HepG2 (cell line): Measurements from ENCODE around the gene OR6S1. TPM values are rescaled to one million over a fixed set of nuclear protein-coding genes. Genes with fewer than 3 reads are reported as not detected.

ENCODE experiments used
- CREM ChIP-seq, 2 experiments: sonication (generic) in 1 of 2; formaldehyde crosslinking in 1 of 2; IDR thresholded peaks; 2 replicates each; pipeline versions ENCODE4 v1.4.0 to v1.6.1; 2016 to 2020; ENCODE audit warnings: antibody characterized with exemption in 1 of 2, mild to moderate bottlenecking in 1 of 2, missing genetic modification reagents in 1 of 2
- CSRNP2 ChIP-seq: sonication (generic); formaldehyde crosslinking; conservative IDR thresholded peaks from 2 replicates; pipeline ENCODE4 v1.8.0; 2022; ENCODE audit warnings: low read depth, missing genetic modification reagents
- ELF4 ChIP-seq: sonication (generic); formaldehyde crosslinking; IDR thresholded peaks from 2 replicates; pipeline ENCODE4 v1.5.0; 2020; ENCODE audit warnings: missing genetic modification reagents, mild to moderate bottlenecking, moderate library complexity, borderline replicate concordance
- EP300 ChIP-seq, 3 experiments: sonication (generic) in 1 of 3; formaldehyde crosslinking in 1 of 3; IDR thresholded peaks; 2 replicates each; pipeline versions ENCODE4 v1.5.1 to v1.6.1; 2011 to 2020; ENCODE audit warnings: low read depth in 2 of 3, low read length in 2 of 3, borderline replicate concordance in 1 of 3, improper control_type of control experiment in 1 of 3, mild to moderate bottlenecking in 1 of 3, missing genetic modification reagents in 1 of 3, moderate library complexity in 1 of 3
- GATAD1 ChIP-seq: IDR thresholded peaks from 2 replicates; pipeline ENCODE4 v1.6.1; 2016; ENCODE audit warnings: missing genetic modification reagents, missing compliant biosample characterization
- IKZF5 ChIP-seq: IDR thresholded peaks from 2 replicates; pipeline ENCODE4 v1.6.1; 2018; ENCODE audit warnings: missing genetic modification reagents, mild to moderate bottlenecking, missing compliant biosample characterization
- MED8 ChIP-seq: sonication (generic); formaldehyde crosslinking; IDR thresholded peaks from 2 replicates; pipeline ENCODE4 v1.8.1; 2023; ENCODE audit warnings: mild to moderate bottlenecking, missing genetic modification reagents; ENCODE audit not compliant: insufficient replicate concordance
- MXI1 ChIP-seq: IDR thresholded peaks from 3 replicates; pipeline ENCODE4 v1.6.1; 2012; ENCODE audit warnings: low read depth, low read length, inconsistent platforms, borderline replicate concordance
- NCOR1 ChIP-seq: fragments of 200-600 bp; sonication (generic); IDR thresholded peaks from 2 replicates; pipeline ENCODE4 v1.7.0; 2017; ENCODE audit warnings: antibody characterized with exemption, low read length, borderline replicate concordance
- PAF1 ChIP-seq: IDR thresholded peaks from 2 replicates; pipeline ENCODE4 v1.6.1; 2016; ENCODE audit warnings: missing genetic modification reagents, missing compliant biosample characterization
- PCBP2 ChIP-seq: fragments of 200-400 bp; formaldehyde crosslinking; optimal IDR thresholded peaks from 2 replicates; pipeline ENCODE3; 2018; ENCODE audit warnings: low read length, low read depth; ENCODE audit not compliant: poor library complexity, severe bottlenecking
- POLR2AphosphoS2 ChIP-seq: IDR thresholded peaks from 2 replicates; pipeline ENCODE4 v1.6.1; 2011; ENCODE audit warnings: low read depth, low read length, improper control_type of control experiment
- RXRA ChIP-seq: sonication (generic); formaldehyde crosslinking; IDR thresholded peaks from 2 replicates; pipeline ENCODE4 v1.5.1; 2020; ENCODE audit warnings: missing genetic modification reagents
- SIN3A ChIP-seq: IDR thresholded peaks from 2 replicates; pipeline ENCODE4 v1.6.1; 2011; ENCODE audit warnings: low read depth, mild to moderate bottlenecking, control low read depth, low read length, borderline replicate concordance
- SIN3B ChIP-seq: fragments of 150-350 bp; IDR thresholded peaks from 2 replicates; pipeline ENCODE4 v1.6.1; 2014; ENCODE audit warnings: low read length
- SMYD3 ChIP-seq: sonication (generic); formaldehyde crosslinking; IDR thresholded peaks from 2 replicates; pipeline ENCODE4 v1.8.1; 2023; ENCODE audit warnings: mild to moderate bottlenecking, missing genetic modification reagents
- SPEN ChIP-seq: sonication (generic); formaldehyde crosslinking; IDR thresholded peaks from 2 replicates; pipeline ENCODE4 v1.5.1; 2020; ENCODE audit warnings: low read depth, mild to moderate bottlenecking, missing genetic modification reagents
- TBP ChIP-seq: sonication (generic); formaldehyde crosslinking; IDR thresholded peaks from 2 replicates; pipeline ENCODE4 v1.5.0; 2020; ENCODE audit warnings: missing genetic modification reagents
- TGIF2 ChIP-seq: IDR thresholded peaks from 2 replicates; pipeline ENCODE4 v1.6.1; 2016; ENCODE audit warnings: control low read depth, missing compliant biosample characterization
- ZNF205 ChIP-seq: IDR thresholded peaks from 2 replicates; pipeline ENCODE4 v1.6.1; 2018; ENCODE audit warnings: missing biosample characterization, missing genetic modification reagents
- ZNF562 ChIP-seq: sonication (generic); formaldehyde crosslinking; IDR thresholded peaks from 2 replicates; pipeline ENCODE4 v1.8.0; 2022; ENCODE audit warnings: missing genetic modification reagents, borderline replicate concordance
- ZNF781 ChIP-seq: sonication (generic); formaldehyde crosslinking; IDR thresholded peaks from 2 replicates; pipeline ENCODE4 v1.5.1; 2020; ENCODE audit warnings: borderline replicate concordance, mild to moderate bottlenecking, missing genetic modification reagents; ENCODE audit errors: not compliant biosample characterization
- polyA plus RNA-seq, 8 experiments: library from polyadenylated mRNA; depleted of rRNA in 3 of 8; stranded (reverse) in 7 of 8; unstranded in 1 of 8; fragments of >200 nt; fragmentation: Illumina TruSeq in 4 of 8; extraction: Trizol in 4 of 8; gene quantifications; 2 replicates each; pipeline versions ENCODE4 v1.2.1 to v1.2.3, GENCODE V29; 2011 to 2016; ENCODE audit warnings: low read depth in 4 of 8, missing spikeins in 1 of 8, mixed read lengths in 1 of 8; ENCODE audit not compliant: insufficient read depth in 1 of 8
- total RNA-seq, 5 experiments: library from RNA; depleted of rRNA; stranded (reverse); fragments of >200 nt; fragmentation: Illumina TruSeq; extraction: Trizol; gene quantifications; 2 replicates each; pipeline ENCODE4 v1.2.3, GENCODE V29; 2016; ENCODE audit warnings: low read depth in 1 of 5
- TF ChIP-seq, protein P1 (sequence below): sonication (generic); formaldehyde crosslinking; IDR thresholded peaks from 2 replicates; pipeline ENCODE4 v1.8.0; 2022; ENCODE audit warnings: mild to moderate bottlenecking, missing genetic modification reagents, moderate library complexity
- TF ChIP-seq, protein P2 (sequence below): sonication (generic); formaldehyde crosslinking; IDR thresholded peaks from 2 replicates; pipeline ENCODE4 v1.5.0; 2020; ENCODE audit warnings: missing genetic modification reagents

Gene OR6S1
- total and polyA plus RNA-seq, 2 of the 13 experiments (the other 11 are each of a cell fraction or from before 2014, with no cell fraction given): 0.09 TPM; not detected in 1

DNA sequence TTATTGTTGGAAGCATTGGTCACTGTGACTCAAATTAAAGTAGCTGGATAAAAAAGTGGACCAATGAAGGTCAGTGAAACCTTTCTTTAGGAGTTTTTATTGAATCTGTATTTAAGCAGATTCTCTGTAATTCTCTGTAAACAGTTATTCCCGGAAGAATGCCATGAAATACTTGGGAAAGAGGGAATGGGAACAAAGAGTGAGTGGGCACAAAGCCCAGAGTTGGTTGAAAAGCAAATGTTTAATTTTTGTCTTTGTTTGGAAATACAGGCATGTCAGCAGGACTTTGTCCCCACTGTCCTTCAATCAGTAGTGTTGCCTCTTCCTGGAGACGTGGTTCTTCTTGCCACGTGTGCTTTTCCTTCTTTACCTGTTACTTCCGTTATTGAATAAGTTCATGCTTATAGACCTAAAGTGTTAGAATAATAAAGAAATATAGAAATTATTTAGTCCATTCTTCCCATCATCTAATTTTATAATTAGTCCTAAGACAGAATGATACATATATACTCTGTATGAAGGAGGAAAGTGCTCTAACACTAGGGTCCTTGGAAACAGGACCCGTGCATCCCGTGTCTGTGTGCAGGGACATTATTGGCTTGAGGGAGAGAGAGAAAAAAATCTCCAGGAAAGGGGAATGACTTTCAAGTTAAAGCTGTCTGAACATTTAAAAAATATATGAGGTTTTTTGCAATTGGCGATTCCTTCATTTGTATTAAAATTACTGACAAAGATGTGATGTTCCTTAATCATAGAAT lies 45.1 kb upstream of the OR6S1 start (continued):
- TF ChIP-seq EP300 (IDR thresholded peaks at IDR 0.05; ENCODE audit: low read depth in 2 of 2, low read length in 2 of 2): peak; percentile 82 to 99; a peak in 3 of 4 replicates
- TF ChIP-seq EP300 (CRISPR knock-in tag; IDR thresholded peaks at IDR 0.05; ENCODE audit: borderline replicate concordance): peak; percentile 95
- TF ChIP-seq TGIF2 (CRISPR knock-in tag): peak; percentile 32; the same call in 1 of the 2 replicates
- TF ChIP-seq PCBP2: no peak
- TF ChIP-seq PAF1 (CRISPR knock-in tag): 0 out of 2 replicates have a peak, but pooled peaks have one; percentile 38
- TF ChIP-seq POLR2AphosphoS2: no peak
- TF ChIP-seq SIN3B: no peak
- TF ChIP-seq, protein P1, sequence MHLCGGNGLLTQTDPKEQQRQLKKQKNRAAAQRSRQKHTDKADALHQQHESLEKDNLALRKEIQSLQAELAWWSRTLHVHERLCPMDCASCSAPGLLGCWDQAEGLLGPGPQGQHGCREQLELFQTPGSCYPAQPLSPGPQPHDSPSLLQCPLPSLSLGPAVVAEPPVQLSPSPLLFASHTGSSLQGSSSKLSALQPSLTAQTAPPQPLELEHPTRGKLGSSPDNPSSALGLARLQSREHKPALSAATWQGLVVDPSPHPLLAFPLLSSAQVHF (CRISPR knock-in tag): no peak
- peak; percentile 21; the same call in 1 of the 2 replicates for TF ChIP-seq SMYD3 (CRISPR knock-in tag)
- TF ChIP-seq TBP (CRISPR knock-in tag): 0 out of 2 replicates have a peak, but pooled peaks have one; percentile 28
- peak; percentile 91 for TF ChIP-seq SIN3A
- TF ChIP-seq IKZF5 (CRISPR knock-in tag): peak; percentile 97
- TF ChIP-seq MED8 (CRISPR knock-in tag): peak; percentile 63
- TF ChIP-seq ZNF562: no peak
- peak; percentile 94; the same call in 2 of the 3 replicates for TF ChIP-seq MXI1
- TF ChIP-seq RXRA (CRISPR knock-in tag): peak; percentile 24; the same call in 1 of the 2 replicates
- TF ChIP-seq ZNF205: peak; percentile 62; the same call in 1 of the 2 replicates
- TF ChIP-seq GATAD1 (CRISPR knock-in tag): peak; percentile 68; the same call in 1 of the 2 replicates
- no peak for TF ChIP-seq SPEN (CRISPR knock-in tag)
- TF ChIP-seq ELF4 (CRISPR knock-in tag): peak; percentile 65; the same call in 1 of the 2 replicates
- TF ChIP-seq, protein P2, sequence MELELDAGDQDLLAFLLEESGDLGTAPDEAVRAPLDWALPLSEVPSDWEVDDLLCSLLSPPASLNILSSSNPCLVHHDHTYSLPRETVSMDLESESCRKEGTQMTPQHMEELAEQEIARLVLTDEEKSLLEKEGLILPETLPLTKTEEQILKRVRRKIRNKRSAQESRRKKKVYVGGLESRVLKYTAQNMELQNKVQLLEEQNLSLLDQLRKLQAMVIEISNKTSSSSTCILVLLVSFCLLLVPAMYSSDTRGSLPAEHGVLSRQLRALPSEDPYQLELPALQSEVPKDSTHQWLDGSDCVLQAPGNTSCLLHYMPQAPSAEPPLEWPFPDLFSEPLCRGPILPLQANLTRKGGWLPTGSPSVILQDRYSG (CRISPR knock-in tag): 0 out of 2 replicates have a peak, but pooled peaks have one; percentile 43
- TF ChIP-seq ZNF781 (CRISPR knock-in tag): no peak
- TF ChIP-seq NCOR1: peak; percentile 95
- TF ChIP-seq CSRNP2 (CRISPR knock-in tag): no peak
- peak; percentile 94 for TF ChIP-seq CREM (IDR thresholded peaks at IDR 0.05)
- TF ChIP-seq CREM (CRISPR knock-in tag; IDR thresholded peaks at IDR 0.05): no peak
